NB4 (cell line): Measurements from ENCODE around the gene CDK12.

Source experiments
- CTCF ChIP-seq: IDR thresholded peaks from one replicate; pipeline ENCODE4 v1.5.1; 2012; ENCODE audit warnings: low read depth, low read length
- MAX ChIP-seq: IDR thresholded peaks from 2 replicates; pipeline ENCODE4 v1.6.1; 2011; ENCODE audit warnings: low read depth, low read length
- MYC ChIP-seq: IDR thresholded peaks from 2 replicates; pipeline ENCODE4 v1.6.1; 2011; ENCODE audit warnings: low read depth, low read length
- POLR2A ChIP-seq: IDR thresholded peaks from 2 replicates; pipeline ENCODE4 v1.6.1; 2011; ENCODE audit warnings: mild to moderate bottlenecking; ENCODE audit not compliant: insufficient read length; ENCODE audit errors: extremely low read depth

- TF ChIP-seq CTCF (no peak), POLR2A (no peak), MYC (no peak), MAX (no peak)
These were observed 118.8 kb downstream of the CDK12 start for GRCh38 chr17:39580082-39580468.
